ENCODE results near the gene ZNF521.

The ZNF521 gene

DNA sequence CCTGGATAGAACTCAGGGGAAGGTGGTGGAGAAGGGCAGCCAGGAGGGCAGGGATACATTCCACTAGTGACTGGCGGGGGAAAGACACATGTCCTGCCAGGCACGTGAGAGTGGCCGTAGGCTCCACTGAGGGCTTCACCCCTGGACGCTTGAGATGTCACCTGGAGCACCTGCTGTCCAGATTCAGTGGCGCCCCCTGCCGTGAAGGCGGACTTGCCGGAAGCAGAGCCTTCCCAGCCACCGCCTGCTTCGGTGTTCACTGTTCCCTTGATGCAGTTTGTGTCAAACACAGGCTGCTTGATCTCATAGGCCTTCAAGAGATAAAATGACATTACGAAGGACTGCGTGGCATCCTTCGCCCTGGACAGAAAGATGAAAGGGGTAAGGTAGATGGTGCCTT, 335.3 kb downstream of the ZNF521 start:
- no peak for DNase-seq

DNA sequence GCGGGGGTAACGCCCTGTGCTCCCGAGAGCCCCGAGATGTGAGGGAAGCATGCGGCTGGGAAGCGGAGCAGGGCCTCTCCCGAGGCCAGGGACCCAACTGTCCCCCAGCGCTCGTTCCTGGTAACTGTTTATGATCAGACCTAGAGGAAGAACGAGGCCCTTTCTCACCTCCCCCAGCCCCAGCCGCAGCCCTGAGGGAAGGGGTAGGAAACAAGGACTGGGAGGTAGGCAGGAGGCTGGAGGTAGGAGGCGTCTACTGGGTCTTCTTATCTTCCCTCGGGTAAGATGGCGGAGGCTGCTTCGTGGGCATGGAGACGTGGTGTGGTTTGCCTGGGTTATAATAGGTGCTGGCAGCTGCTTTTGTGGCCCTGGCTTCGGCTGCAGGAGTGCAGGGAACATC, 335.8 kb downstream of the ZNF521 start:
- no peak for DNase-seq

Data from NCI-H1105 treated with DMSO at 0.1 percent for 48 hours (cell line).